ENCODE measurements around the gene HOOK2. TPM values are rescaled to one million over a fixed set of nuclear protein-coding genes. Genes with fewer than 3 reads are reported as not detected.

HOOK2 gene
- total and polyA plus RNA-seq, 9 of the 15 experiments (the other 6 are each of a cell fraction or from before 2014, with no cell fraction given): 1.3 to 17.2 (median 9.9) TPM

- TF ChIP-seq TAF9B (IDR thresholded peaks at IDR 0.05; ENCODE audit: partially characterized antibody): peak; percentile 92
- TF ChIP-seq SETDB1 (IDR thresholded peaks at IDR 0.05; ENCODE audit: low read length): peak; percentile 57
- TF ChIP-seq ZNF583 (CRISPR knock-in tag; IDR thresholded peaks at IDR 0.05): no peak
- no peak for TF ChIP-seq ARNT (IDR thresholded peaks at IDR 0.05)
- no peak for TF ChIP-seq E4F1 (CRISPR knock-in tag; IDR thresholded peaks at IDR 0.05; ENCODE audit: borderline replicate concordance)
- TF ChIP-seq SIX5 (IDR thresholded peaks at IDR 0.05; ENCODE audit: borderline replicate concordance in 1 of 2, insufficient read depth in 1 of 2, low read depth in 1 of 2, low read length in 2 of 2): no peak
- no peak for TF ChIP-seq AFF1 (IDR thresholded peaks at IDR 0.05; ENCODE audit: low read depth in 1 of 2, partially characterized antibody in 2 of 2)
- no peak for TF ChIP-seq ZBTB5 (IDR thresholded peaks at IDR 0.05)
- TF ChIP-seq CEBPG (CRISPR knock-in tag; IDR thresholded peaks at IDR 0.05): no peak
- TF ChIP-seq CEBPG (tag; conservative IDR thresholded peaks at IDR 0.05 in 1 of 2, IDR thresholded peaks at IDR 0.05 in 1 of 2): no peak
- TF ChIP-seq RBM15 (IDR thresholded peaks at IDR 0.05; ENCODE audit: insufficient read depth, low read length): 0 out of 2 replicates have a peak, but pooled peaks have one; percentile 82
- TF ChIP-seq MTA1 (IDR thresholded peaks at IDR 0.05; ENCODE audit: borderline replicate concordance): no peak
- no peak for TF ChIP-seq ARID2 (IDR thresholded peaks at IDR 0.05)
- TF ChIP-seq ZNF224 (CRISPR knock-in tag; IDR thresholded peaks at IDR 0.05): no peak
- no peak for TF ChIP-seq ZBTB49 (CRISPR knock-in tag; IDR thresholded peaks at IDR 0.05; ENCODE audit: borderline replicate concordance)
- TF ChIP-seq BCL6 (CRISPR knock-in tag; IDR thresholded peaks at IDR 0.05): no peak
- peak; percentile 97 for TF ChIP-seq GTF2E2 (tag; IDR thresholded peaks at IDR 0.05)
Measured at GRCh38 chr19:12791345-12792050, 16.1 kb upstream of the HOOK2 start, which contains the start of gene JUNB (continued).
